Prostate gland (tissue), 2 donors: ENCODE measurements around the gene SPRR5. TPM values are rescaled to one million over a fixed set of nuclear protein-coding genes. Genes with fewer than 3 reads are reported as not detected.

Source experiments
- DNase-seq: peaks from one replicate; pipeline ENCODE4 v3.0.0-alpha.2; 2019; ENCODE audit warnings: low spot score
- H3K27ac ChIP-seq, 2 donors: fragments of 200-600 bp; sonication (generic); 2 replicates each; pipeline ENCODE4 v1.5.1; 2017 to 2019
- H3K27me3 ChIP-seq: fragments of 200-600 bp; sonication (generic); replicated peaks from 2 replicates; pipeline ENCODE4 v1.5.1; 2019; ENCODE audit not compliant: insufficient read depth
- H3K36me3 ChIP-seq, 2 donors: fragments of 200-600 bp; sonication (generic); 1 replicate in 1 of 2; 2 replicates in 1 of 2; pipeline versions ENCODE4 v1.5.1 to v1.8.1; 2017 to 2019
- H3K4me1 ChIP-seq: fragments of 200-600 bp; sonication (generic); replicated peaks from 2 replicates; pipeline ENCODE4 v1.5.1; 2019
- H3K4me3 ChIP-seq, 2 donors: fragments of 200-600 bp; sonication (generic); 2 replicates each; pipeline ENCODE4 v1.5.1; 2017 to 2019
- H3K9me3 ChIP-seq: fragments of 200-600 bp; sonication (generic); 2 replicates; pipeline ENCODE4 v1.5.1; 2017
- POLR2A ChIP-seq: fragments of 450-650 bp; IDR thresholded peaks from one replicate; pipeline ENCODE4 v1.6.1; 2016; ENCODE audit warnings: antibody characterized with exemption, mild to moderate bottlenecking
- POLR2AphosphoS5 ChIP-seq: sonication (generic); formaldehyde crosslinking; IDR thresholded peaks from one replicate; pipeline ENCODE4 v1.6.1; 2017; ENCODE audit warnings: antibody characterized with exemption
- WGBS: methylation state at CpG from one replicate; pipeline ENCODE4 v1.1.5; 2018; 5-methylcytosine and 5-hydroxymethylcytosine counted together
- intact Hi-C: fragments of 100-400 bp; cut with DNase I; formaldehyde crosslinking; loops from one replicate; pipeline ENCODE4 v1.14.2; 2022
- total RNA-seq, 2 donors: library from RNA; depleted of rRNA; stranded (reverse); fragments of >200 nt; gene quantifications; one replicate each; pipeline ENCODE4 v1.1.0, GENCODE V29; 2016
- TF ChIP-seq, protein P1 (sequence below), 4 experiments: fragments of 200-600 bp in 2 of 4; fragments of 450-650 bp in 2 of 4; sonication (generic) in 2 of 4; IDR thresholded peaks; 1 replicate in 3 of 4; 2 replicates in 1 of 4; pipeline ENCODE4 v1.5.1; 2016 to 2019; ENCODE audit warnings: antibody characterized with exemption in 4 of 4, mild to moderate bottlenecking in 2 of 4, moderate library complexity in 2 of 4

Gene SPRR5
- total RNA-seq, 2 donors from 2014 or later: not detected

DNA sequence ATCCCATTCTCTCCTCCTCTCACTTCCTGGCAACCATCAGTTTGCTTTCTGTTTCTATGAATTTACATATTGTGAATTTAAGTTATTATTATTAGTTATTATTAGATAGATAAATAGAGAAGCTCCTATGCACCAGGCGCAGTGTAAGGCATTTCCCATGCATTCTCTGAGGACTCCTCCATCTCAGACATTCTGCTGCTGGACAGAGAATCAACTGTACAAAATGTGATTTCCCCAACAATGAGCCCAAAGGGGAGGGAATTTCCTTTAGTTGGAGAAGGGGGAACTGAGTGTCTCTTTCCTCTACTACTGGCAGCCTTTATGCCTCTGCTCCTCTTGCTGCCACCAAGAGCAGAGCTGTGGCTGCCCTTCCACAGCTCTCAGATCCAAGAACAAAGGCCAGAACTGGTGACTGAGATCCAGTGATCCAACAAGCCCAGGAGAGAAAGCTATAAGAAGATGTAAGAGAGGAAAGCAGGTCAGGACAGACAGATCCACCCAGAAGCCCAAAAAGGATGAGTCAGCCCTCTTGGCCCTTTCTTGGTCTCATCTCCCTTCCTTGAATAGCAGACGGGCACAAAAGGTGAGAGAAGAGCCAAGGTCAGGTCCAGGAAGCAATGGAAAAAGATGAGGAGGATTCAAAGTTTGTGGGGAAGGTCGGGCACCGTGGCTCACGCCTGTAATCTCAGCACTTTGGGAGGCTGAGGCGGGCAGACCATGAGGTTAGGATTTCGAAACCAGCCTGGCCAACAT is 42.1 kb upstream of the SPRR5 start:
- Histone ChIP-seq H3K4me1 (no peaks in the 10 kb centered on the region), H3K27me3 (no peaks in the 10 kb centered on the region), H3K9me3 (no peaks in the 10 kb centered on the region), H3K27ac (no peak overlapping the region), H3K4me3 (no peak overlapping the region), H3K36me3 (no peaks in the 10 kb centered on the region)
- intact Hi-C loops: no loop called here
- DNase-seq: no peak
- TF ChIP-seq, protein P1, sequence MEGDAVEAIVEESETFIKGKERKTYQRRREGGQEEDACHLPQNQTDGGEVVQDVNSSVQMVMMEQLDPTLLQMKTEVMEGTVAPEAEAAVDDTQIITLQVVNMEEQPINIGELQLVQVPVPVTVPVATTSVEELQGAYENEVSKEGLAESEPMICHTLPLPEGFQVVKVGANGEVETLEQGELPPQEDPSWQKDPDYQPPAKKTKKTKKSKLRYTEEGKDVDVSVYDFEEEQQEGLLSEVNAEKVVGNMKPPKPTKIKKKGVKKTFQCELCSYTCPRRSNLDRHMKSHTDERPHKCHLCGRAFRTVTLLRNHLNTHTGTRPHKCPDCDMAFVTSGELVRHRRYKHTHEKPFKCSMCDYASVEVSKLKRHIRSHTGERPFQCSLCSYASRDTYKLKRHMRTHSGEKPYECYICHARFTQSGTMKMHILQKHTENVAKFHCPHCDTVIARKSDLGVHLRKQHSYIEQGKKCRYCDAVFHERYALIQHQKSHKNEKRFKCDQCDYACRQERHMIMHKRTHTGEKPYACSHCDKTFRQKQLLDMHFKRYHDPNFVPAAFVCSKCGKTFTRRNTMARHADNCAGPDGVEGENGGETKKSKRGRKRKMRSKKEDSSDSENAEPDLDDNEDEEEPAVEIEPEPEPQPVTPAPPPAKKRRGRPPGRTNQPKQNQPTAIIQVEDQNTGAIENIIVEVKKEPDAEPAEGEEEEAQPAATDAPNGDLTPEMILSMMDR (IDR thresholded peaks at IDR 0.05): no peak
- TF ChIP-seq POLR2AphosphoS5: no peak
- no peak for TF ChIP-seq POLR2A
- WGBS: 91% methylated on average over 7 of the region's 7 CpGs

DNA sequence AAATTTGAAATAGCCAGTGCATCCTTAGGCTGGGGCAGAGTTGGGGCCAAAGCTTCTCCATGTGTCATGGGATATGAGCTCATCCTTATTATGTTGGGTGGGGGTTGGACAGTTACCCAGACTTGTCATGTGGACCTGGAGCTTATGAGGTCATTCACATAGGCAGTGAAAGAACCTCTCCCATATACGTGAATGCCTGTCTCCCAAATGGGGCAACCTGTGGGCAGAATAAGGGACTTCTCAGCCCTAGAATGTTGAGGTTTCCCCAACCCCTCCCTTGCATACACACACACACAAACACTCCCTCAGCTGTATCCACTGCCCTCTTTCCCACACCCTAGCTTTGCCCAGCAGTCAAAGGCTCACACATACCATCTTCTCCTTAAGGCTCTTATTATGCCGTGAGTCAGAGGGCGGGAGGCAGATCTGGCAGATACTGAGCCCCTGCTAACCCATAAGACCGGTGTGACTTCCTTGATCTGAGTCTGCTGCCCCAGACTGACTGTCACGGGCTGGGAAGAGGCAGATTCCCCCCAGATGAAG is 40.9 kb upstream of the SPRR5 start:
- H3K27ac ChIP-seq: no peak overlapping the region
- intact Hi-C loops: no loop called here
- DNase-seq: no peak
- H3K9me3 ChIP-seq: no peaks in the 10 kb centered on the region
- H3K36me3 ChIP-seq: no peaks in the 10 kb centered on the region
- no peak overlapping the region for H3K4me3 ChIP-seq
- H3K4me1 ChIP-seq: no peaks in the 10 kb centered on the region
- H3K27me3 ChIP-seq: no peaks in the 10 kb centered on the region
- TF ChIP-seq, protein P1 (IDR thresholded peaks at IDR 0.05): no peak
- TF ChIP-seq POLR2A (no peak), POLR2AphosphoS5 (no peak)
- 48% methylated on average over 5 of the region's 5 CpGs for WGBS

DNA sequence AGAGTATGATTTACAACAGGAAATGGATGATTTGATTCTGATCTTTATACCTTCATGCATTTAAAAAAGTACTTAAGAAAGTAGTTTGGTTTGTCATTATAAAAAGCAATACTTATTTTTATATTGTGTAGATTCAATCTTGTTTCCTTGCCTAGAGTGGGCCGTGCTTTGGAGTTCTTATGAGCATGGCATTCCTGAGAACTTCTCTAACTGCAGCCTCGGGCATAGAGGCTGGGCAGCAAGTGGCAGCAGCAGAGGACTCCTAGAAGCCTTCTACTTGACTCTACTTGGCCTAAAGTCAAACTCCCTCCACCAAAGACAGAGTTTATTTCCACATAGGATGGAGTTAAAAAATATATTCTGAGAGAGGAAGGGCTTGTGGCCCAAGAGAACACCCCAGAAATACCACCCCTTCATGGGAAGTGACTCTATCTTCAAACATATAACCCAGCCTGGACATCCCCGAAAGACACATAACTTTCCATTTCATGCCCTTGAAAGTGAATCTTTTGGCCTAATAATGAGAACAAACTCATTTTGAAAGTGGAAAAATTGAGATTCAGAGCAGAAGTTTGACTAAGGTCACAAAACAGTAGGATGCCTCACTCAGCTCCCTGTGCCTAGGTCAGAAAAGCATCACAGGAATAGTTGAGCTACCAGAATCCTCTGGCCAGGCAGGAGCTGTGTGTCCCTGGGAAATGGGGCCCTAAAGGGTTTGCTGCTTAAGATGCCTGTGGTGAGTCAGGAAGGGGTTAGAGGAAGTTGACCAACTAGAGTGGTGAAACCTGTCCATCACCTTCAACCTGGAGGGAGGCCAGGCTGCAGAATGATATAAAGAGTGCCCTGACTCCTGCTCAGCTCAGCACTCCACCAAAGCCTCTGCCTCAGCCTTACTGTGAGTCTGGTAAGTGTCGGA is 39.1 kb upstream of the SPRR5 start, which contains the start of gene IVL:
Gene IVL (plus strand): TSS at position 861 of the 916 bp plus-strand sequence. CDS start 1,252 bp downstream, outside the sequence.
- H3K27me3 ChIP-seq: no peaks in the 10 kb centered on the region
- no peaks in the 10 kb centered on the region for H3K36me3 ChIP-seq
- 66% methylated on average over 4 of the region's 4 CpGs for WGBS
- TF ChIP-seq POLR2A (no peak), POLR2AphosphoS5 (no peak)
- TF ChIP-seq, protein P1 (IDR thresholded peaks at IDR 0.05): no peak
- no peak within 1 kb of the TSS for H3K4me3 ChIP-seq
- no peaks in the 10 kb centered on the region for H3K4me1 ChIP-seq
- H3K27ac ChIP-seq: no peak within 1 kb of the TSS
- intact Hi-C loops: no loop called here
- H3K9me3 ChIP-seq: no peaks in the 10 kb centered on the region
- DNase-seq: no peak

DNA sequence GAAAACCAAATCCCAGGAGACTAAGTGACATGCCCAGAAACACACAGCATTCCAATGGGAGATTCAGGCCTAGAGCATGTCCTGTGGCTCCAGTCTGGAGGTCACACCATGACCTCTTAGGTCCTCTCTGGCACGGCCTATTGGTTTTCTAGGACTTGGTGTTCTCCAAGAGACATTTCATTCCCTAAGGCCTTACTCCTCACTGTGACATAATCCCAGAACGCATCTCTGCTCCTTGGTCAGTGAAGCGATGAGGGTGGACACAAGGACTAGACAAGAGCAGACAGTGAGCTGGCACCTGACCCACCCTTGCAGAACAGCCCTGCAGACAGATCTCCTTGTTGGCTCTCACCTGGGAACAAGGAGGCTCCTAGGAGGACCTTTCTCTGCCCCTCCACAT is 37.8 kb upstream of the SPRR5 start:
- H3K4me1 ChIP-seq: no peaks in the 10 kb centered on the region
- no peak overlapping the region for H3K4me3 ChIP-seq
- WGBS: 95% methylated on average over 3 of the region's 3 CpGs
- no peak overlapping the region for H3K27ac ChIP-seq
- no peaks in the 10 kb centered on the region for H3K27me3 ChIP-seq
- no peaks in the 10 kb centered on the region for H3K36me3 ChIP-seq
- no peak for TF ChIP-seq POLR2AphosphoS5
- TF ChIP-seq, protein P1 (IDR thresholded peaks at IDR 0.05): no peak
- no peak for TF ChIP-seq POLR2A
- DNase-seq: no peak
- no peaks in the 10 kb centered on the region for H3K9me3 ChIP-seq
- intact Hi-C loops: no loop called here
